H9 (cell line): ENCODE data around the gene DYRK2. TPM values are rescaled to one million over a fixed set of nuclear protein-coding genes. Genes with fewer than 3 reads are reported as not detected.

ENCODE experiments used
- DNase-seq: peaks from one replicate; pipeline ENCODE4 v3.0.0-alpha.2; 2017
- H2AFZ ChIP-seq: one replicate; pipeline ENCODE4 v1.6.1; 2013; ENCODE audit warnings: mild to moderate bottlenecking, low read length, control low read depth, moderate library complexity
- H2AK5ac ChIP-seq: 2 replicates; pipeline ENCODE4 v1.6.1; 2013; ENCODE audit warnings: low read length, control low read depth, mixed read lengths; ENCODE audit not compliant: insufficient read length
- H2BK120ac ChIP-seq: one replicate; pipeline ENCODE4 v1.6.1; 2013; ENCODE audit warnings: low read depth, mild to moderate bottlenecking, low read length, control low read depth, inconsistent platforms; ENCODE audit not compliant: poor library complexity, severe bottlenecking
- H2BK12ac ChIP-seq: 2 replicates; pipeline ENCODE4 v1.6.1; 2013; ENCODE audit warnings: low read length, control low read depth, mixed read lengths, low read depth; ENCODE audit not compliant: insufficient read length
- H2BK15ac ChIP-seq: 2 replicates; pipeline ENCODE4 v1.6.1; 2013; ENCODE audit warnings: low read depth, low read length, control low read depth
- H2BK20ac ChIP-seq: one replicate; pipeline ENCODE4 v1.6.1; 2013; ENCODE audit warnings: low read depth, mild to moderate bottlenecking, low read length, control low read depth, inconsistent platforms; ENCODE audit not compliant: poor library complexity, severe bottlenecking
- H2BK5ac ChIP-seq: 2 replicates; pipeline ENCODE4 v1.6.1; 2013; ENCODE audit warnings: low read length, control low read depth, mixed read lengths; ENCODE audit not compliant: insufficient read length
- H3K14ac ChIP-seq: 2 replicates; pipeline ENCODE4 v1.6.1; 2013; ENCODE audit warnings: low read length, control low read depth; ENCODE audit not compliant: insufficient read depth
- H3K18ac ChIP-seq: 2 replicates; pipeline ENCODE4 v1.6.1; 2013; ENCODE audit warnings: low read depth, mild to moderate bottlenecking, mixed read lengths, low read length, control low read depth; ENCODE audit not compliant: insufficient read length
- H3K23ac ChIP-seq: 2 replicates; pipeline ENCODE4 v1.6.1; 2013; ENCODE audit warnings: low read length, control low read depth, mixed read lengths, low read depth; ENCODE audit not compliant: insufficient read length
- H3K23me2 ChIP-seq: 2 replicates; pipeline ENCODE4 v1.6.1; 2013; ENCODE audit warnings: low read depth, mild to moderate bottlenecking, mixed read lengths, low read length, control low read depth; ENCODE audit not compliant: insufficient read length, poor library complexity, severe bottlenecking
- H3K27ac ChIP-seq: 2 replicates; pipeline ENCODE4 v1.5.1; 2013; ENCODE audit warnings: low read length, control low read depth, mixed read lengths, low read depth; ENCODE audit not compliant: insufficient read length
- H3K27me3 ChIP-seq: 2 replicates; pipeline ENCODE4 v1.6.1; 2013; ENCODE audit warnings: low read length, control low read depth, inconsistent platforms; ENCODE audit not compliant: insufficient read depth
- H3K4ac ChIP-seq: 2 replicates; pipeline ENCODE4 v1.6.1; 2013; ENCODE audit warnings: low read depth, mild to moderate bottlenecking, control low read depth, inconsistent platforms, low read length, moderate library complexity
- H3K4me1 ChIP-seq: 2 replicates; pipeline ENCODE4 v1.6.1; 2013; ENCODE audit warnings: low read length, control low read depth, inconsistent platforms; ENCODE audit not compliant: insufficient read depth
- H3K4me2 ChIP-seq: 2 replicates; pipeline ENCODE4 v1.6.1; 2013; ENCODE audit warnings: low read length, control low read depth, mixed read lengths; ENCODE audit not compliant: insufficient read length, insufficient read depth
- H3K56ac ChIP-seq: 2 replicates; pipeline ENCODE4 v1.6.1; 2013; ENCODE audit warnings: low read depth, mild to moderate bottlenecking, mixed read lengths, low read length, control low read depth; ENCODE audit not compliant: insufficient read length
- H3K79me1 ChIP-seq: 2 replicates; pipeline ENCODE4 v1.6.1; 2013; ENCODE audit warnings: low read depth, mild to moderate bottlenecking, moderate library complexity, low read length, control low read depth, inconsistent platforms; ENCODE audit not compliant: insufficient read depth, poor library complexity, severe bottlenecking
- H3K79me2 ChIP-seq: 2 replicates; pipeline ENCODE4 v1.6.1; 2013; ENCODE audit warnings: low read length, control low read depth, inconsistent platforms; ENCODE audit not compliant: insufficient read depth
- H3K9ac ChIP-seq: 2 replicates; pipeline ENCODE4 v1.6.1; 2013; ENCODE audit warnings: low read length, control low read depth, mixed read lengths; ENCODE audit not compliant: insufficient read length; ENCODE audit errors: extremely low read depth
- H3K9me3 ChIP-seq: one replicate; pipeline ENCODE4 v1.6.1; 2013; ENCODE audit warnings: low read depth, low read length, inconsistent platforms; ENCODE audit not compliant: control insufficient read depth
- H3T11ph ChIP-seq: one replicate; pipeline ENCODE4 v1.6.1; 2013; ENCODE audit warnings: mild to moderate bottlenecking, low read length, control low read depth, inconsistent platforms
- H4K20me1 ChIP-seq: one replicate; pipeline ENCODE4 v1.6.1; 2013; ENCODE audit not compliant: control insufficient read depth, insufficient read length, insufficient read depth
- H4K5ac ChIP-seq: 2 replicates; pipeline ENCODE4 v1.6.1; 2013; ENCODE audit warnings: low read depth, mild to moderate bottlenecking, mixed read lengths, low read length, control low read depth; ENCODE audit not compliant: insufficient read length
- H4K8ac ChIP-seq: replicated peaks from 2 replicates; pipeline ENCODE4 v1.6.1; 2013; ENCODE audit warnings: low read length, control low read depth, mixed read lengths, low read depth; ENCODE audit not compliant: insufficient read length
- H4K91ac ChIP-seq: 2 replicates; pipeline ENCODE4 v1.6.1; 2013; ENCODE audit warnings: low read depth, mild to moderate bottlenecking, moderate library complexity, mixed read lengths, low read length, control low read depth; ENCODE audit not compliant: insufficient read length
- H3K27ac Mint-ChIP-seq, 3 experiments: 2 replicates in 2 of 3; 3 replicates in 1 of 3; pipeline ENCODE4 v1.8.0; 2020 to 2021; ENCODE audit warnings: mixed read lengths in 3 of 3, mild to moderate bottlenecking in 1 of 3, moderate library complexity in 1 of 3
- H3K27me3 Mint-ChIP-seq: 2 replicates; pipeline ENCODE4 v1.8.0; 2021; ENCODE audit warnings: low read depth, mild to moderate bottlenecking, moderate library complexity, mixed read lengths
- H3K36me3 Mint-ChIP-seq, 3 experiments: 2 replicates in 2 of 3; 3 replicates in 1 of 3; pipeline ENCODE4 v1.8.0; 2020 to 2021; ENCODE audit warnings: low read depth in 3 of 3, mixed read lengths in 3 of 3; ENCODE audit not compliant: insufficient read depth in 1 of 3
- H3K4me1 Mint-ChIP-seq, 2 experiments: 2 replicates each; pipeline ENCODE4 v1.8.0; 2020; ENCODE audit warnings: mixed read lengths in 2 of 2
- H3K4me3 Mint-ChIP-seq, 2 experiments: 2 replicates in 1 of 2; 3 replicates in 1 of 2; pipeline ENCODE4 v1.8.0; 2020 to 2021; ENCODE audit warnings: mild to moderate bottlenecking in 2 of 2, mixed read lengths in 2 of 2, moderate library complexity in 1 of 2
- H3K9me3 Mint-ChIP-seq, 2 experiments: 2 replicates in 1 of 2; 3 replicates in 1 of 2; pipeline ENCODE4 v1.8.0; 2020; ENCODE audit warnings: mild to moderate bottlenecking in 2 of 2, mixed read lengths in 2 of 2, moderate library complexity in 1 of 2
- CTCF ChIP-seq: fragments of 200-600 bp; sonication (generic); conservative IDR thresholded peaks from 3 replicates; pipeline ENCODE4 v1.8.0; 2021; ENCODE audit warnings: antibody characterized with exemption, mild to moderate bottlenecking
- WGBS: extraction: QIAGEN DNeasy Blood & Tissue Kit; methylation state at CpG from one replicate; pipeline ENCODE4 v1.1.7; 2013; ENCODE audit warnings: missing lambda C conversion rate, low lambda C conversion rate, mixed read lengths; ENCODE audit not compliant: insufficient read length; ENCODE audit errors: extremely low coverage; 5-methylcytosine and 5-hydroxymethylcytosine counted together
- total RNA-seq: library from RNA; stranded (reverse); gene quantifications from 2 replicates; pipeline ENCODE4 v1.2.1, GENCODE V29; 2021

DYRK2 gene
- total RNA-seq, 1 experiment from 2014 or later, result 40.6 TPM

- Histone ChIP-seq H3K4me2 (no peak overlapping the region), H3K18ac (no peak overlapping the region), H3K56ac (no peak overlapping the region), H4K20me1 (no peaks in the 10 kb centered on the region), H4K5ac (no peak overlapping the region), H3K27me3 (no peaks in the 10 kb centered on the region), H3K4ac (no peak overlapping the region), H3K79me2 (peaks cover 36% of the 10 kb centered on the region; the same call in 1 of the 2 replicates), H2BK20ac (no peak overlapping the region), H4K8ac (no peak overlapping the region), H3K23ac (no peak overlapping the region), H2BK12ac (no peak overlapping the region), H4K91ac (no peak overlapping the region), H2BK15ac (no peak overlapping the region), H3K4me1 (no peaks in the 10 kb centered on the region), H3K9me3 (no peaks in the 10 kb centered on the region), H2BK120ac (no peak overlapping the region), H3K9ac (no peak overlapping the region), H3K79me1 (peaks cover 6% of the 10 kb centered on the region), H3K23me2 (no peaks in the 10 kb centered on the region), H3K14ac (no peak overlapping the region), H2AK5ac (no peak overlapping the region), H2AFZ (no peak overlapping the region), H3K27ac (no peak overlapping the region), H2BK5ac (no peak overlapping the region), H3T11ph (no peak overlapping the region)
- no peaks in the 10 kb centered on the region for H3K9me3 Mint-ChIP-seq
- H3K4me3 Mint-ChIP-seq, result no peak overlapping the region
- H3K27ac Mint-ChIP-seq, result peak overlapping the region; percentile 51 to 72 (median 68); a peak in 3 of 7 replicates
- no CpG with 5 or more reads among the region's 2 CpGs for WGBS
- no peak for TF ChIP-seq CTCF
- no peak for DNase-seq
- no peaks in the 10 kb centered on the region for H3K27me3 Mint-ChIP-seq
- H3K4me1 Mint-ChIP-seq, result peaks cover 29 to 42% of the 10 kb centered on the region in 2 experiments
- peaks cover 34 to 59% (median 56%) of the 10 kb centered on the region in 3 experiments for H3K36me3 Mint-ChIP-seq
Observed at GRCh38 chr12:67656251-67656650, 7.7 kb downstream of the DYRK2 start.
